ENCODE measurements around the gene NMRK1.

DNA sequence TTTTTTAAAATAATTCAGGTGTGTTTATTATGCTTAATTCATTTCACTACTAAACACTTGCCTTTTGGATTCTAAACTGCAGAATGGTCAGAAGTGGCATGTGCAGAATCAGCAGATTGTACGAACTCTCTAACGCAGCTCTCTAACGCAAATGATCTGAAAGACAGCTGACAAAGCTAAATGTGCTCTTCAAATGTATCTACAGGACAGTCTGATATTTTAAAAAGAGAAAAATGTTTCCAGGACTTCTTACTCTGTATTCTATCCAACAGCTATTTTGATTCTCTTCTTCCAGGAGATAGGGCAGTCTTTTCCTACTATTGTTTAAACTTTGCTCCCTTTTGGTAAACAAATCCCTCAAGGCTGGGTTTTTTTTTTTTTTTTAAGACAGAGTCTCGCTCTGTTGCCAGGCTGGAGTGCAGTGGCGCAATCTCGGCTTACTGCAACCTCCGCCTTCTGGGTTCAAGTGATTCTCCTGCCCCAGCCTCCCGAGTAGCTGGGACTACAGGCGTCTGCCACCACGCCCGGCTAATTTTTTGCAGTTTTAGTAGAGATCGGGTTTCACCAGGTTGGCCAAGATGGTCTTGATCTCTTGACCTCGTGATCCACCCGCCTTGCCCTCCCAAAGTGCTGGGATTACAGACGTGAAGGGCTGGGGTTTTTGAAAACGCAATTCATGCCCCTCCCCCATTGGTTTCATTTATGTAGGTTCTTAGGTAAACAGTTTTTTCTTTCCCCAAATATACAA lies 1.2 kb downstream of the NMRK1 start:
- TF ChIP-seq, protein P1, sequence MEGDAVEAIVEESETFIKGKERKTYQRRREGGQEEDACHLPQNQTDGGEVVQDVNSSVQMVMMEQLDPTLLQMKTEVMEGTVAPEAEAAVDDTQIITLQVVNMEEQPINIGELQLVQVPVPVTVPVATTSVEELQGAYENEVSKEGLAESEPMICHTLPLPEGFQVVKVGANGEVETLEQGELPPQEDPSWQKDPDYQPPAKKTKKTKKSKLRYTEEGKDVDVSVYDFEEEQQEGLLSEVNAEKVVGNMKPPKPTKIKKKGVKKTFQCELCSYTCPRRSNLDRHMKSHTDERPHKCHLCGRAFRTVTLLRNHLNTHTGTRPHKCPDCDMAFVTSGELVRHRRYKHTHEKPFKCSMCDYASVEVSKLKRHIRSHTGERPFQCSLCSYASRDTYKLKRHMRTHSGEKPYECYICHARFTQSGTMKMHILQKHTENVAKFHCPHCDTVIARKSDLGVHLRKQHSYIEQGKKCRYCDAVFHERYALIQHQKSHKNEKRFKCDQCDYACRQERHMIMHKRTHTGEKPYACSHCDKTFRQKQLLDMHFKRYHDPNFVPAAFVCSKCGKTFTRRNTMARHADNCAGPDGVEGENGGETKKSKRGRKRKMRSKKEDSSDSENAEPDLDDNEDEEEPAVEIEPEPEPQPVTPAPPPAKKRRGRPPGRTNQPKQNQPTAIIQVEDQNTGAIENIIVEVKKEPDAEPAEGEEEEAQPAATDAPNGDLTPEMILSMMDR (conservative IDR thresholded peaks at IDR 0.05; ENCODE audit: low read depth, low read length), result no peak
- no peak for TF ChIP-seq EZH2 (IDR thresholded peaks at IDR 0.05; ENCODE audit: borderline replicate concordance, low read depth, low read length, poor library complexity, severe bottlenecking)

Data from A673 (cell line).